ENCODE data around the gene AMFR.

AMFR gene

DNA sequence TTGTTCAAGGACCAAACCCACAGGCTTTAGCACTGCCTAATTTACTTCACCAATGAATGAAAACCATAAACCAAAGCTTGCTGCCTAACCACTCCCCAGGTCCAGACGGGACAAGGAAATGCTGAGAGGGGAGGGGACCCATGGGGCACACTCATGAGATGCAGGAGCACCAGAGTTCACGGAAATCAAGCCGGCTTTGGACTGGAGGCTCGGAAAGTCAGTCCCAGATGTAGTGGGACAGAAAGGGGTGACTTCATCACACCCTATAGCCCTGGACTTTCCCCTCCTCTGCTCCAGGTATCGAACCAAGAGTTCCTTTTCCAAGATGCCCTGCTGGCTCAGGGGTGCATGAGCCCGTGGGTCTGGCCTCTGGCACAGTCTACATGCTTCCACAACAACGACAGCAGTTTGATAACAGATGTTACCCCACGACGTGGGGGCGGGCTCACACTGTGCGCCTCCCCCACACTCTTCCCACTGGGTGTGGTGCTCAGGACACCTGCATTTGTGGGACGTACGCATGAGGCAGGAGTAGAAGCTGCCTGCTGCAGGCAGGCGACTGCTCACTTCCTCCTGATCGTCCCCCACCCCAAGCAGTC, 63.2 kb downstream of the AMFR start:
- TF ChIP-seq SIN3A (IDR thresholded peaks at IDR 0.05; ENCODE audit: borderline replicate concordance, insufficient read depth, low read length): no peak
- no peak for TF ChIP-seq FOXP2 (optimal IDR thresholded peaks at IDR 0.05; ENCODE audit: borderline replicate concordance, extremely low read depth, extremely low read length, insufficient read depth)
- no peak for TF ChIP-seq TAF1 (IDR thresholded peaks at IDR 0.05; ENCODE audit: borderline replicate concordance, insufficient read depth, low read length)

DNA sequence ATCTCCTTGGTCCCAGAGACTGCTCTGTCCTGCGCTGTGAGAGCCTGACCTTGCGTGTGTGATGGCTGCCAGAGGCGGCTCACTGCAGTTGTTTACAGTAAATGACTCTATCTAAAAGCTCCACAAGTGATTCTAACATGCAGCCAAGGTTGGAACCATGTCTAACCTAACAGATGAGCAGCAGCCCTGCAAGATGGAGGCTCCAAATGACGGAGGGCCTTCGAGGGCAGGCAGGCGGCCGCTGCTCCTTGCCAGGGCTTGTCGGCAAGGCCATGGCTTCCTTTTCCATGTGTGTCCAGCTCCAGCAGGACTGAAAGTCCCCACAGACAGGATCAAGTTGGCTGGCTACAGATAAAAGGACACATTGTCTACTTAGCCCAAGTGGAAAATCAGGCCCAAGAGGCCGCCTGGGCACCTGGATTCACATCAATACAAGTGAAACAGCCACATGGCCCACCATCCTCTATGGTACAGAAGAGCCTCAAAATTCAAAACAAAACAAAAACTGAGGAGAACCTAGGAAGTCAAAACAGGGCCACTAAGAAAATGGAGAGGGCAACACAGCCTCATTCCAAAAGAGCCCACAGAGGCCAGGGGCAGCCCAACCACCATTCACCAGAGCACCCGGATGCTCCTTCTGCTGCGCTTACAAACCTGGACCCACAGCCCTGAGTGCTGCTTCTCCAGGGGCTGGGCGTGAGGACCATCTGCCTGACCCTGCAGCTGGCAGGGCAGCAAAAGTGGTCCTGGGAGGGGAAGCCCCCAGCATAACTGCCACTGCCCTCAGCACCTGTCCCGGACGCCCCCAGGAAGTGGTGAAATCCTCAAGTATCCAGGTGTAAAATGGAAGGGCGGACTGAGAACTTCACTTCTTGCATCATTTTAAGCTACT, 65.0 kb downstream of the AMFR start:
- TF ChIP-seq TAF1 (IDR thresholded peaks at IDR 0.05; ENCODE audit: borderline replicate concordance, insufficient read depth, low read length) (no peak), SIN3A (IDR thresholded peaks at IDR 0.05; ENCODE audit: borderline replicate concordance, insufficient read depth, low read length) (no peak), POLR2AphosphoS5 (IDR thresholded peaks at IDR 0.05; ENCODE audit: low read depth, low read length) (no peak), FOXP2 (optimal IDR thresholded peaks at IDR 0.05; ENCODE audit: borderline replicate concordance, extremely low read depth, extremely low read length, insufficient read depth) (no peak)
- TF ChIP-seq, protein P1, sequence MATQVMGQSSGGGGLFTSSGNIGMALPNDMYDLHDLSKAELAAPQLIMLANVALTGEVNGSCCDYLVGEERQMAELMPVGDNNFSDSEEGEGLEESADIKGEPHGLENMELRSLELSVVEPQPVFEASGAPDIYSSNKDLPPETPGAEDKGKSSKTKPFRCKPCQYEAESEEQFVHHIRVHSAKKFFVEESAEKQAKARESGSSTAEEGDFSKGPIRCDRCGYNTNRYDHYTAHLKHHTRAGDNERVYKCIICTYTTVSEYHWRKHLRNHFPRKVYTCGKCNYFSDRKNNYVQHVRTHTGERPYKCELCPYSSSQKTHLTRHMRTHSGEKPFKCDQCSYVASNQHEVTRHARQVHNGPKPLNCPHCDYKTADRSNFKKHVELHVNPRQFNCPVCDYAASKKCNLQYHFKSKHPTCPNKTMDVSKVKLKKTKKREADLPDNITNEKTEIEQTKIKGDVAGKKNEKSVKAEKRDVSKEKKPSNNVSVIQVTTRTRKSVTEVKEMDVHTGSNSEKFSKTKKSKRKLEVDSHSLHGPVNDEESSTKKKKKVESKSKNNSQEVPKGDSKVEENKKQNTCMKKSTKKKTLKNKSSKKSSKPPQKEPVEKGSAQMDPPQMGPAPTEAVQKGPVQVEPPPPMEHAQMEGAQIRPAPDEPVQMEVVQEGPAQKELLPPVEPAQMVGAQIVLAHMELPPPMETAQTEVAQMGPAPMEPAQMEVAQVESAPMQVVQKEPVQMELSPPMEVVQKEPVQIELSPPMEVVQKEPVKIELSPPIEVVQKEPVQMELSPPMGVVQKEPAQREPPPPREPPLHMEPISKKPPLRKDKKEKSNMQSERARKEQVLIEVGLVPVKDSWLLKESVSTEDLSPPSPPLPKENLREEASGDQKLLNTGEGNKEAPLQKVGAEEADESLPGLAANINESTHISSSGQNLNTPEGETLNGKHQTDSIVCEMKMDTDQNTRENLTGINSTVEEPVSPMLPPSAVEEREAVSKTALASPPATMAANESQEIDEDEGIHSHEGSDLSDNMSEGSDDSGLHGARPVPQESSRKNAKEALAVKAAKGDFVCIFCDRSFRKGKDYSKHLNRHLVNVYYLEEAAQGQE (IDR thresholded peaks at IDR 0.05; ENCODE audit: insufficient read depth in 1 of 2, low read depth in 2 of 2, low read length in 2 of 2): no peak

GRCh38 chr16:56357765-56358322, 67.5 kb downstream of the AMFR start:
- TF ChIP-seq, protein P1 (IDR thresholded peaks at IDR 0.05; ENCODE audit: insufficient read depth in 1 of 2, low read depth in 2 of 2, low read length in 2 of 2): no peak
- TF ChIP-seq TAF1 (IDR thresholded peaks at IDR 0.05; ENCODE audit: borderline replicate concordance, insufficient read depth, low read length) (no peak), FOXP2 (optimal IDR thresholded peaks at IDR 0.05; ENCODE audit: borderline replicate concordance, extremely low read depth, extremely low read length, insufficient read depth) (no peak), SIN3A (IDR thresholded peaks at IDR 0.05; ENCODE audit: borderline replicate concordance, insufficient read depth, low read length) (no peak)

- TF ChIP-seq FOXP2 (optimal IDR thresholded peaks at IDR 0.05; ENCODE audit: borderline replicate concordance, extremely low read depth, extremely low read length, insufficient read depth) (no peak), TAF1 (IDR thresholded peaks at IDR 0.05; ENCODE audit: borderline replicate concordance, insufficient read depth, low read length) (no peak), POLR2AphosphoS5 (IDR thresholded peaks at IDR 0.05; ENCODE audit: low read depth, low read length) (no peak), SIN3A (IDR thresholded peaks at IDR 0.05; ENCODE audit: borderline replicate concordance, insufficient read depth, low read length) (no peak)
- TF ChIP-seq, protein P1 (IDR thresholded peaks at IDR 0.05; ENCODE audit: insufficient read depth in 1 of 2, low read depth in 2 of 2, low read length in 2 of 2): no peak
Observed at GRCh38 chr16:56357241-56357764, 68.0 kb downstream of the AMFR start.
